Keratinocyte (primary cell): Measurements from ENCODE around the gene NPLOC4.

Experiments
- EZH2 ChIP-seq: IDR thresholded peaks from one replicate; pipeline ENCODE4 v1.6.1; 2012; ENCODE audit warnings: inconsistent platforms, mild to moderate bottlenecking, low read length, moderate library complexity
- TF ChIP-seq, protein P1 (sequence below), 3 experiments: IDR thresholded peaks in 1 of 3; conservative IDR thresholded peaks in 1 of 3; optimal IDR thresholded peaks in 1 of 3; 2 replicates in 2 of 3; 3 replicates in 1 of 3; pipeline versions ENCODE3 to v1.5.1; 2011; ENCODE audit warnings: low read length in 3 of 3, mild to moderate bottlenecking in 3 of 3, moderate library complexity in 2 of 3, control low read depth in 1 of 3, inconsistent platforms in 1 of 3; ENCODE audit not compliant: insufficient read depth in 2 of 3; ENCODE audit errors: extremely low read depth in 1 of 3

- TF ChIP-seq, protein P1, sequence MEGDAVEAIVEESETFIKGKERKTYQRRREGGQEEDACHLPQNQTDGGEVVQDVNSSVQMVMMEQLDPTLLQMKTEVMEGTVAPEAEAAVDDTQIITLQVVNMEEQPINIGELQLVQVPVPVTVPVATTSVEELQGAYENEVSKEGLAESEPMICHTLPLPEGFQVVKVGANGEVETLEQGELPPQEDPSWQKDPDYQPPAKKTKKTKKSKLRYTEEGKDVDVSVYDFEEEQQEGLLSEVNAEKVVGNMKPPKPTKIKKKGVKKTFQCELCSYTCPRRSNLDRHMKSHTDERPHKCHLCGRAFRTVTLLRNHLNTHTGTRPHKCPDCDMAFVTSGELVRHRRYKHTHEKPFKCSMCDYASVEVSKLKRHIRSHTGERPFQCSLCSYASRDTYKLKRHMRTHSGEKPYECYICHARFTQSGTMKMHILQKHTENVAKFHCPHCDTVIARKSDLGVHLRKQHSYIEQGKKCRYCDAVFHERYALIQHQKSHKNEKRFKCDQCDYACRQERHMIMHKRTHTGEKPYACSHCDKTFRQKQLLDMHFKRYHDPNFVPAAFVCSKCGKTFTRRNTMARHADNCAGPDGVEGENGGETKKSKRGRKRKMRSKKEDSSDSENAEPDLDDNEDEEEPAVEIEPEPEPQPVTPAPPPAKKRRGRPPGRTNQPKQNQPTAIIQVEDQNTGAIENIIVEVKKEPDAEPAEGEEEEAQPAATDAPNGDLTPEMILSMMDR (optimal IDR thresholded peaks at IDR 0.05 in 1 of 3, IDR thresholded peaks at IDR 0.05 in 1 of 3, conservative IDR thresholded peaks at IDR 0.05 in 1 of 3; ENCODE audit: extremely low read depth in 1 of 3, insufficient read depth in 2 of 3, low read length in 3 of 3), result no peak
- TF ChIP-seq EZH2, result no peak
Observed at GRCh38 chr17:81532490-81533287, 104.2 kb downstream of the NPLOC4 start.
